LNCaP clone FGC (cell line): Measurements from ENCODE around the gene ENPP7.

Experiments
- DNase-seq: peaks from one replicate; pipeline ENCODE4 v3.0.0-alpha.2; 2011; ENCODE audit warnings: low read depth
- H3K4me3 ChIP-seq: 2 replicates; pipeline ENCODE4 v1.5.1; 2011; ENCODE audit warnings: mild to moderate bottlenecking, low read depth, low read length, control low read depth
- TF ChIP-seq, protein P1 (sequence below): IDR thresholded peaks from 2 replicates; pipeline ENCODE4 v1.5.1; 2012; ENCODE audit warnings: mild to moderate bottlenecking; ENCODE audit not compliant: control insufficient read depth, insufficient read depth; ENCODE audit errors: extremely low read depth

ENPP7 gene, protein sequence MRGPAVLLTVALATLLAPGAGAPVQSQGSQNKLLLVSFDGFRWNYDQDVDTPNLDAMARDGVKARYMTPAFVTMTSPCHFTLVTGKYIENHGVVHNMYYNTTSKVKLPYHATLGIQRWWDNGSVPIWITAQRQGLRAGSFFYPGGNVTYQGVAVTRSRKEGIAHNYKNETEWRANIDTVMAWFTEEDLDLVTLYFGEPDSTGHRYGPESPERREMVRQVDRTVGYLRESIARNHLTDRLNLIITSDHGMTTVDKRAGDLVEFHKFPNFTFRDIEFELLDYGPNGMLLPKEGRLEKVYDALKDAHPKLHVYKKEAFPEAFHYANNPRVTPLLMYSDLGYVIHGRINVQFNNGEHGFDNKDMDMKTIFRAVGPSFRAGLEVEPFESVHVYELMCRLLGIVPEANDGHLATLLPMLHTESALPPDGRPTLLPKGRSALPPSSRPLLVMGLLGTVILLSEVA

DNA sequence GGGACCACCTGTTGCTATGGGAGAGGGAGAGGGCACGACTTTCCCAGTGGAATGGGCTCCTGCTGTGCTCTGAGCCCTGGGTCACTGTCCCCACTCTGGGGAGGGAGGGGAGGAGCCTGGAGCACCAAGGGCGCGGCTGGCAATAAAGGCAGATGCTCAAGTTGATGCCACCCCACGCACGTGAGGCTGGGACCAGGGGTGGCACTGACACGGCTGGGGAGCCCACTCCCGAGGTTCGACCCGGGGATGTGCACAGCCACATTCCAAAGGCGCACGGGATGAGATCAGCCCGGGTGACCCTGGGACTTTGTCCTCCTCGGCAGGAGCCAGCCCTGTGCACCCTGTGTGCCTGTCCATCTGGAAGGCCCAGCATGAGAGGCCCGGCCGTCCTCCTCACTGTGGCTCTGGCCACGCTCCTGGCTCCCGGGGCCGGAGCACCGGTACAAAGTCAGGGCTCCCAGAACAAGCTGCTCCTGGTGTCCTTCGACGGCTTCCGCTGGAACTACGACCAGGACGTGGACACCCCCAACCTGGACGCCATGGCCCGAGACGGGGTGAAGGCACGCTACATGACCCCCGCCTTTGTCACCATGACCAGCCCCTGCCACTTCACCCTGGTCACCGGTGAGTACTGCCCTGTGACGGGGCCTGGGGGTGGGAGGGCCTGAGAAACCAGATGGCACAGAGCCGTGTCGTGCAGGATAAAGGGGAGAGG is at the start of gene ENPP7:
ENPP7 (plus strand) TSS at position 175 of the 715 bp plus-strand sequence; CDS start at position 372, 197 bp downstream.
- TF ChIP-seq, protein P1, sequence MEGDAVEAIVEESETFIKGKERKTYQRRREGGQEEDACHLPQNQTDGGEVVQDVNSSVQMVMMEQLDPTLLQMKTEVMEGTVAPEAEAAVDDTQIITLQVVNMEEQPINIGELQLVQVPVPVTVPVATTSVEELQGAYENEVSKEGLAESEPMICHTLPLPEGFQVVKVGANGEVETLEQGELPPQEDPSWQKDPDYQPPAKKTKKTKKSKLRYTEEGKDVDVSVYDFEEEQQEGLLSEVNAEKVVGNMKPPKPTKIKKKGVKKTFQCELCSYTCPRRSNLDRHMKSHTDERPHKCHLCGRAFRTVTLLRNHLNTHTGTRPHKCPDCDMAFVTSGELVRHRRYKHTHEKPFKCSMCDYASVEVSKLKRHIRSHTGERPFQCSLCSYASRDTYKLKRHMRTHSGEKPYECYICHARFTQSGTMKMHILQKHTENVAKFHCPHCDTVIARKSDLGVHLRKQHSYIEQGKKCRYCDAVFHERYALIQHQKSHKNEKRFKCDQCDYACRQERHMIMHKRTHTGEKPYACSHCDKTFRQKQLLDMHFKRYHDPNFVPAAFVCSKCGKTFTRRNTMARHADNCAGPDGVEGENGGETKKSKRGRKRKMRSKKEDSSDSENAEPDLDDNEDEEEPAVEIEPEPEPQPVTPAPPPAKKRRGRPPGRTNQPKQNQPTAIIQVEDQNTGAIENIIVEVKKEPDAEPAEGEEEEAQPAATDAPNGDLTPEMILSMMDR = no peak
- no peak for DNase-seq
- H3K4me3 ChIP-seq = no peak within 1 kb of the TSS

DNA sequence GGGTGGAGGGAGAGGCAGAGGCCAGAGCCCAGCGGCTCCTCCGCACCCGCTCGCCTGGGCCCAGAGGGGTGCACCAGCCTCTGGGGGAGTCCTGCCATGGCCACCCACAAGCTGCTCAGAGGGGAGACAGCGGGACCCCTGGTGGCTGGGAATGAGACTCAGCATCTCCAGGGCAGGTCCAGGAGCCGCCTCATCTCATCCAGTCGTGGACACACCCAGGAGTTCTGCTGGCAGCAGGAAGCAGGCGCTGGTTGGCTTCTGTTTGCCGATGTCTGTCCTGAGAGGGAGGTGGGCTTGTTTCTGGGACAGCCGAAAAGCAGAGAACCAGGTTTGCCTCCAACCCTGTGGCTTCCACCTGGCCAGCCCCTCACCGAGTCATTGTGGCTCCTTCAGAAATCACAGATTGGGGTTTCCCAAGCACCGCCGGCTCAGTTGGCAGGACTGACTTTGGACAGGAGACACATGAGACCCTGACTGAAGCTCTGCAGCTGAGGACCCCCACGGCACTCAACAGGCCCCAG is 49.6 kb upstream of the ENPP7 start:
- TF ChIP-seq, protein P1 = no peak
- H3K4me3 ChIP-seq = no peak overlapping the region
- no peak for DNase-seq

DNA sequence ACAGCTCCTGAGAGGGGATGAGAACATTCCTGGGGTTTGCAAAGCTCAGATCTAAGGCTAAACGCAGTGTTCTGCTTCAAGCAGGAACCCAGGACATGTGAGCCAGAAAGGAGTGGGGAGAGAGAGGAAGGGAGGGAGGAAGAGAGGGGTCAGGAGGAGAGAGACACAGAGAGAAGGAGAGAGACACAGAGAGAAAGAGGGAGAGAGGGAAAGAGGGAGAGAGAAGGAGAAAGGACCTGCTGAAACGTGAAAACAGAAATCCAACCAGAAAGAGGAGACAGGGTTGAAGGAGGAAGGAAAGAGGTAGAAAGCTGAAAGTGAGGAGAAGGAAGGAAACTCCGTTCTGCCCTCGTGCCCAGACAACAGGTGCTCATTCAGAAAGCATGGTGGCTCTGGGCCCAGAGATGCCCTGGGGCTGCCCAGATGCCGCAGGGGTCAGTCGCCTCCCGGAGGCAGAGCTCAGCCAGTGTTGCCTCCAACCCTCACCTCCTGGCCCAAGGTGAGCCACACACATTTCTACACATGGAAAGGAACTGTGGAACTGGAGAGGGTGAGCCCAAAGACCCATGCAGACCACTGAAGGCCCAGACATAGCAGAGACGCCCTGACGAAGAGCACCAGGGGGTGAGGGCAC is 49.0 kb upstream of the ENPP7 start:
- DNase-seq = no peak
- H3K4me3 ChIP-seq = no peak overlapping the region
- TF ChIP-seq, protein P1 = no peak

DNA sequence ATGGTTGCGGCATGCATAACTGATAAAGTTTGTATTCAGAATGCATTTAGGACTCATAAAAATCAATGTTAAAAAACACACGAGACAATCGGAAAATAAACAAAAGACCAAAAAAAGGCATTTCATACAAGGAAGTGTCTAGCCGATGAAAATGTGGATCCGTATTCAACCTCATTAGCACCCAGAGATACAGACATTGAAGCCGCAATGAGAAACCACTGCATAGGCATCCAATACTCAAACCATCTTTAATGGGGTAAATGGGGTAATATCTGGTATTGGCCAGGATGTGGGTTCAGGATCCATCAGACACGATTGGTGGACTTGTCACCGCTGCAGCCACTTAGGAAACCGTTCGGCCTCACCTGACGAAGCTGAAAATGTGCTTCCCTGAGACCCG is 47.4 kb upstream of the ENPP7 start:
- TF ChIP-seq, protein P1 = no peak
- no peak overlapping the region for H3K4me3 ChIP-seq
- DNase-seq = no peak

DNA sequence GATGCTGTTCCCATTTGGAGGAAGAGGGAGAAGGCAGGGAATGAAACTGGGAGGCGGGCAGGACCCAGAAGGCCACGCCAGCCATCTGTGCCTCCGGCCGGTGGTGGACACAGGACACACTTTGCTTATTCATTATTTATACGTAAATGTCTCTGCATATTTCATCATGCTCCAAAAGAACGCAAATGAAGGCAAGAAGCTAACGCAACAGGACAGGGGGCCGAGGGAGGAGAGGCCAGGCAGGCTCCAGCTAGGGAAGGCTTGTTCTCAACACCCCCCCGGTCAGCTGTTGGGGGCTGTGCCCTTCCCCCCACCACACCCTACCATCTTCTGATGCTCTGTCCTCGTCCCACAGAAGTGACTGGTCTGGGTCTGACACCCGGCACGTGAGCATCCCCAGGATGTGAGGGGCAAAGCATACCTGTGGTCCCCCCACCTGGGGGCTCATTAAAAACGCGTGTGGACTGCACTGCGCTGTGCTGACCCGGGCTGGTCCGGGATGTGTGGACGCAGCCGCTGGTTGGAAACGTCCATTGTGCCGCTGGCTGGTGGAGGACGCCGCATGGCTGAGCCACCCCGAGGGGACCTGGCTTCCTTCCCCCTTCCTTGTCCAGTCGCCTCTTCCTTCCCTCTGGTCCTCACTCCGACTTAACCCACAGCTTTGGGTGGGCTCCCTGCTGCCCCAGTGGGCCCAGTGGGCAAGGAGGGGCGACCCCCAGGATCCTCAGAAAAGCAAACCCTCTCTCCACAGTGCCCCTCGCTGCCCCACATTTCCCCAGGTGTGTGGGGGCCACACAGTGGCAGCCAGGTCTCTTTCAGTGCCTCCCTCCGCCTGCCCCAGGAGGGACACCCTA is 46.4 kb upstream of the ENPP7 start:
- H3K4me3 ChIP-seq = no peak overlapping the region
- DNase-seq = no peak
- TF ChIP-seq, protein P1 = no peak

DNA sequence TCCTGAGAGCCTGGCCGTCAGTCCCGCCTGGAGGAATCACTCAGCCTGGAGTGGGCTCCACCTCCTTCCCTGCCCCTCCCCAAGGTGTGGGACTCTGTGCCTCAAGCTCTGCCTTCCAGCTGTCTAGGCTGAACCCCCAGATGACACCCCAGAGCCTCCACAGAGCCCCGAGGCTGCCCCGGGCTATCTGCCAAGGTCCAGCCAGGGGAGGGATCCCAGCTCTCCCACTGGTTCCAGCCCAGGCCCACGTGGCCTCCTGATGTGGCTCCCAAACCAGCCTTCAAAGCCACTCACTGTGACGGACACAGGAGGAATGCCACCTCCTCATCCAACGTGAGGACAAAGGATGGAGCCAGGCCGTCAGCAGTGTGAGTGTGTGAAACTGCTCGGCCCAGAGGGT is 45.6 kb upstream of the ENPP7 start:
- no peak for DNase-seq
- H3K4me3 ChIP-seq = no peak overlapping the region
- TF ChIP-seq, protein P1 = no peak
